Activated CD4-positive, alpha-beta T cell treated with anti-CD3 and anti-CD28 coated beads, Interleukin-2, amount 50 U/mL, for 4 hours (primary cell): ENCODE measurements around the gene DCUN1D3.
A peak's percentile ranks its signal among the peaks of the same experiment; 100 is the strongest.
"Not testable (repeated sequence)": the region's sequence is repeated elsewhere in the genome, so short reads cannot be mapped to it uniquely, and the experiment has no call there.

Source experiments
- DNase-seq, 2 experiments: peaks; one replicate each; pipeline ENCODE4 v3.0.0-alpha.2; 2020

DCUN1D3 gene

GRCh38 chr16:20860995-20861394, 39.2 kb downstream of the DCUN1D3 start:
- DNase-seq: not testable (repeated sequence)

DNA sequence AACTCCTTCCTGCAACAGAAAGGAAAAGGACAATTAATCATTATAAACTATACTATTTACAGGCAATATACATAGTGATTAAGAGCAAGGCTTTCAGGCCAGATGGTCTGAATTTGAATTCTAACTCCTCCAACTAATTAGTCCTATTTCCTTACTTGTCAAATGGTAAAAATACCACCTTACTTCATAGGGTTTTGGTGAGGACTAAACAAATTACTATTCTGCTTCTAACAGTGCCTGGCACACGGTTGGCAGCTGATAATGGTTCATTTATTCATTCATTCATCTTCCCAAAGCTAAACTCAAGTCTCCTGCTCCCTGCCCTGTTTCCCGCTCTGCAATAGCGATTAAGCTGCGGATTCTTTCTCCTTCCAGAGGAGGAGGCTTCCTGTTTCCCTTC, 39.8 kb downstream of the DCUN1D3 start:
- DNase-seq: no peak

DNA sequence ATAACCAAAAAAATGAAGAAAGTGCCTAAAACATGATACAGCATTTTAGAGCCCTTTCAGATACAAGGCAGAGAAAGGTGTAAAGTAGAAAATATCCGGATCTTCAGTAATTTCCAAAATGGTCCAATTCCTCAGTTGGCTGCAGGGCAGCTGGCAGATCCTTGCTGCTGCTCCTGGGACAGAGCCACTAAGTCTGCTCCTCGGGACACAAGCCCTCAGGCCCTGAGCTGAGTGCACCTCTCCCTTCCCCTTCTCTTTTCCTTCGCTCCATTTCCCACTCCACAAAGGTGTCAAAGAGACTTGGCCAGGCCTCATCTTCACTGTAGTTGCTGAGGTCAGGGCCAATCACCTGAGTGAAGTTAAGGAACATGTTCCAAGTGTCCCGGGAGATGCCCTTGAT, 40.5 kb downstream of the DCUN1D3 start:
- no peak for DNase-seq

DNA sequence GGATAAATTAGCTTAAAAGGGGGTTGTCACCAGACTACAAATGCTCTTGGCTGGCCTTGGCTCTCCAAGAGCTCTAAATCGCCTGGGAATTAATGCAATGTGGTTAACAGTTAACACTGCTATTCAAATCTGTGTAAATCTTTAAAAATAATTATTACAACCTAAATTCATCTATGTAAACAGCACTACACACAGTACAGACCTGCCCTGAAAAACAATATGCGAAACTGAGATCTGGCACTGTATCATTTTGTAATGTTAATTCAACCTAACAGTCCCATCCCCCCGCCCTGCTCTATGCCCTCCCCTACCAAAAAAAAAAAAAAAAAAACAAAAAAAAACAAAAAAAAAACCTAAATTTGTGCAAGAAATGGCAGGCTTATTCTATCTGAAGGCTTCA, 40.9 kb downstream of the DCUN1D3 start:
- DNase-seq: no peak

- DNase-seq: no peak
Observed at GRCh38 chr16:20857281-20857680, 42.9 kb downstream of the DCUN1D3 start.

- DNase-seq: no peak
Observed at GRCh38 chr16:20854963-20855362, 45.2 kb downstream of the DCUN1D3 start.

GRCh38 chr16:20853981-20854620, 46.1 kb downstream of the DCUN1D3 start:
- DNase-seq: no peak

GRCh38 chr16:20853143-20853542, 47.0 kb downstream of the DCUN1D3 start:
- DNase-seq: no peak

DNA sequence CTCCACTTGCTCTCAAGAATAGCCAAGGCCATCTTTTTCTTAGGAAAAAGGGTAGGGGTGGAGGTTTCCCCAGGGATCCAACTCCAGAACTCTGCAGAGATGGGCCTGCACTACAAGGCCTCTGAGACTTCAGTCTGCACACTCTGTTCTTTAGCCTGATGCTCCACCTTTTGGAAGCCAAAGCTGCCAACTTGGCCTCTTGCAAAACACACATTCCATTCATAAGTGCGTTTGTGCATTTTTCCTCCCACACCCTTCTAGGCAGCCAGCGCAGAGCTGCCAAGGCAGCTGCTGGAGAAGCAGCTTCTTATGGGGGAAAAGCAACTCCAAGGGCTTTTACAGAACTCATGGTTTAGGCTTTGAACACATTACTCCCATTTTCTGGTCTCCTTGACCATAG, 48.6 kb downstream of the DCUN1D3 start:
- DNase-seq: no peak

- no peak for DNase-seq
Observed at GRCh38 chr16:20850981-20851380, 49.2 kb downstream of the DCUN1D3 start.

DNA sequence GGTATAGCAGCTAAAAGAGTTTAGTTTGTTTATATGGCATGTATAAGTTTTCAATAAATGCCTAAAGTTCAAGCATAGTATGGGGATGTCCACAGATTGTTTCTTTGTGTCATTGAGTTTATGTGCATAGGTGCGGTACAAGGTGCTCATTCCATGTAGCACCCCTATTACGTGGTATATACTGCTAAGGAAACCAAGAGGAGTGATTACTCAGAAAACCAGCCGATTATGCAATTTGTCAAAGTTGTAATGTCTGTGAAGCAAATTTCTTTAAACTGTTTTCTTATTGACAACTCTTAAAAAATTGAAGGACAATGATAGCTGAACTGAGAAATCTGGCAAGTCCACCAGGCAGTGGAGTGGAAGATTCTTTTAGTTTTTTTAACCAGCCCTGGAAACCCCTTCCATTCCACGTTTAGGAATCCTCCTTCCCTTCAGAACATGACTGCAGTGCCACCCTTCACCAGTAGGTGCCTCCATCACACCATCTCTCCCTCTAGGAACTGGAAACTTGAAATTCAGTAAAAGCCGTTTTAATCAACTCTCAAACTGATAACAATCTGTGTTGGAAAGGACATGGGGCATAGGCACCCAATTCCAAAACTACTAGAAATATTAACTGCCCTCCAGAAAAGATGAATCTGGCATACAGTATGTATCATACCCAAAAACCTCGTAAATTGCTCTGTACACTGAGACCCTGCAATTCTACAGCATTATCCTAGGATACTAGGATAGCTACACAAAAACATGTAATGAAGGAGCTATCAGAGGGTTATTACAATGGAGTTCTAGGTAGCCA, 50.4 kb downstream of the DCUN1D3 start:
- DNase-seq: peak; percentile 60 to 65

- DNase-seq: no peak
Observed at GRCh38 chr16:20847550-20847949, 52.6 kb downstream of the DCUN1D3 start.

DNA sequence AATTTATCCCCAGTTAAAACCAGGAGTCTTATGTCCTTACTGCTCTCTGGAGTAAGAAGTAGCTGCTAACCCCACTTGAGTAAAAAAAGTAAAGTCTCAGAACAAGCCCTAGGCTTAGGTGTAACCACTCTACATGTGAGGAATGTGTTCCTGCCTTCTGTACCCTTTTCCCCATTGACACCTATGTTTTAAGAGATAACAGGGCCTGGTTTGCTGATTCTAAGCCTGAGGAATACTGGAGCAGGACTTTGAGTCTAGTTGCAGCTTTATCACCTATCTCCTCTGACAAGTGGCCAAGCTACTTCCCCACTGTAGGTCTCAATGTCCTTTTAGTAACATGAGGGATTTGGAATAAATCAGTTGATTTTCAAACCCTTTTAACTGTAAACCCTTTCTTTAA, 53.6 kb downstream of the DCUN1D3 start:
- no peak for DNase-seq

- no peak for DNase-seq
Observed at GRCh38 chr16:20846030-20846429, 54.1 kb downstream of the DCUN1D3 start.

- DNase-seq: no peak
Observed at GRCh38 chr16:20844588-20844987, 55.6 kb downstream of the DCUN1D3 start.

GRCh38 chr16:20844054-20844453, 56.1 kb downstream of the DCUN1D3 start:
- DNase-seq: no peak

GRCh38 chr16:20839504-20839903, 60.7 kb downstream of the DCUN1D3 start:
- DNase-seq: no peak

DNA sequence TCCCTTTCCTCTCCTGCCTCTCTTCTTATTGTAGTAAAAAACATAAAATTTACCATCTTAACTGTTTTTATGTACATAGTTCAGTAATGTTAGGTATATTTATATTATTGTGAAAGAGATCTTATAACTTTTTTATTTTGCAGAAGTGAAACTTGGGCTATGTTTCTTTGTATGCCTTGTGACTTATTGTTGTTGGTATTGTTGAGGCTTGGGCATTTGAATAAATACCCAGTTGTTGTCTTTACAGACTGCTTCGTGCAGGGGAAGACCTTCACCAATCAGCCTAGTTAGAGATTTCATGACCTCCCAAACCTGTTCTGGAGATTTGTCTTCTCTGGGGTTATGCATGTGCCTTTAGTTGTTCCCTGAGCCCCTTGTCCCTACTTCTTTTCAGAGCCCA, 61.9 kb downstream of the DCUN1D3 start:
- DNase-seq: no peak

GRCh38 chr16:20833086-20833485, 67.1 kb downstream of the DCUN1D3 start:
- no peak for DNase-seq

GRCh38 chr16:20830372-20830771, 69.8 kb downstream of the DCUN1D3 start:
- no peak for DNase-seq

GRCh38 chr16:20829536-20829935, 70.6 kb downstream of the DCUN1D3 start:
- no peak for DNase-seq

DNA sequence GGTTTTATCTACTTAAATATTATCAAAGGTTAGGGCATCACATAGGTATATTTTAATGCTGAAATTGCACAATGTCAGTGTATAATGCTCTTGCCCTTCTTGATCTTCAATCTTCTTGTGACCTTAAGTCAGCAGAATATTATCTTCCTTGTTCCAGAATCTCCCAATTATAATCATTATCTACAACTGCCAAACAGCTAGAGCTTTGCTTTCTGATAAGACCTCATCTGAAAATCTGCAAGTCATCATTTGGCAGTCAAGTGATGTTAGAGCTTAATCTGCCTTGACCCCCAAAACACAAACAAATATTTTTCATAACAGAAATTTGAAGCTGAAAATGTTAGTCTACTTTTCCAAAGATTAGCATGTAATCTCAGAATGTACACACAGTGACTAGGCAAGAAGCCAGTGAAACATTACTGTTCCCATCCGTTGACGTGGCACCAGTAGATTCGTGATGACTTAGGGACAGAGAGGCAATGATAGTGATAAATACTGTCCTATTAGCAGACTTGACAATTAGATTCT, 74.1 kb downstream of the DCUN1D3 start:
- DNase-seq: no peak

- DNase-seq: no peak
Observed at GRCh38 chr16:20822521-20823325, 77.4 kb downstream of the DCUN1D3 start.

- DNase-seq: no peak
Observed at GRCh38 chr16:20821682-20822081, 78.5 kb downstream of the DCUN1D3 start.
